A549 (cell line): Measurements from ENCODE around the gene RPUSD2. TPM values are rescaled to one million over a fixed set of nuclear protein-coding genes. Genes with fewer than 3 reads are reported as not detected.

Source experiments
- ATAC-seq, 2 experiments: fragments of 200-7000 bp in 1 of 2; fragments of >200 bp in 1 of 2; cut with Nextera tagmentation in 1 of 2; cut with Tn5 transposase in 1 of 2; 3 replicates each; pipeline versions ENCODE4 v1.8.0 to v1.9.1; 2018 to 2020; ENCODE audit warnings: mild to moderate bottlenecking in 1 of 2, moderate library complexity in 1 of 2
- CTCF ChIA-PET: fragments of 300-600 bp; sonication (Branson Sonifier 250); formaldehyde crosslinking; extraction: SDS; loops from one replicate; lab custom pipeline; 2021; ENCODE audit warnings: antibody characterized with exemption, inconsistent platforms; lab: Yijun Ruan, JAX
- POLR2A ChIA-PET: fragments of 350-600 bp; formaldehyde crosslinking; extraction: SDS; loops from one replicate; lab custom pipeline; 2021; ENCODE audit warnings: antibody characterized with exemption, inconsistent platforms; lab: Yijun Ruan, JAX
- DNase-seq, 2 experiments: peaks; one replicate each; pipeline versions ENCODE4 v3.0.0 to v3.0.0-alpha.2; 2011 to 2016; ENCODE audit warnings: low read depth in 1 of 2, low spot score in 1 of 2
- FAIRE-seq: peaks from 2 replicates; lab custom pipeline; 2011; peaks lifted over from hg19 to GRCh38; lab: Jason Lieb, UNC
- H3K27ac ChIP-seq, 2 experiments: fragments of >200 bp; sonication (Bioruptor Twin); formaldehyde crosslinking; 3 replicates each; pipeline ENCODE4 v1.5.1; 2016 to 2017
- H3K4me1 ChIP-seq: fragments of >200 bp; sonication (Bioruptor Twin); formaldehyde crosslinking; 3 replicates; pipeline ENCODE4 v1.6.1; 2016
- H3K4me2 ChIP-seq: fragments of >200 bp; sonication (Bioruptor Twin); formaldehyde crosslinking; 3 replicates; pipeline ENCODE4 v1.6.1; 2016
- H3K4me3 ChIP-seq: fragments of >200 bp; sonication (Bioruptor Twin); formaldehyde crosslinking; 3 replicates; pipeline ENCODE4 v1.5.1; 2016
- H3K9me3 ChIP-seq: fragments of >200 bp; sonication (Bioruptor Twin); formaldehyde crosslinking; 3 replicates; pipeline ENCODE4 v1.6.1; 2016
- BHLHE40 ChIP-seq: IDR thresholded peaks from 2 replicates; pipeline ENCODE4 v1.6.1; 2012; ENCODE audit warnings: low read depth, low read length, inconsistent platforms
- CEBPB ChIP-seq, 2 experiments: fragments of >200 bp in 1 of 2; sonication (Bioruptor Twin) in 1 of 2; formaldehyde crosslinking in 1 of 2; IDR thresholded peaks; 2 replicates each; pipeline ENCODE4 v1.6.1; 2012 to 2016
- CHD2 ChIP-seq: fragments of 150-350 bp; IDR thresholded peaks from 2 replicates; pipeline ENCODE4 v1.6.1; 2014; ENCODE audit warnings: low read length; ENCODE audit not compliant: partially characterized antibody
- CHD4 ChIP-seq: fragments of 200-600 bp; sonication (generic); IDR thresholded peaks from 2 replicates; pipeline ENCODE4 v1.6.1; 2016; ENCODE audit warnings: antibody characterized with exemption, mild to moderate bottlenecking, borderline replicate concordance
- E2F6 ChIP-seq: IDR thresholded peaks from 2 replicates; pipeline ENCODE4 v1.6.1; 2012; ENCODE audit warnings: low read depth, borderline replicate concordance
- EHF ChIP-seq: fragments of 250-450 bp; sonication (Bioruptor Pico); IDR thresholded peaks from 2 replicates; pipeline ENCODE4 v1.5.0; 2020; ENCODE audit warnings: mild to moderate bottlenecking
- EP300 ChIP-seq, 2 experiments: fragments of >200 bp; sonication (Bioruptor Twin); formaldehyde crosslinking; IDR thresholded peaks; 2 replicates in 1 of 2; 3 replicates in 1 of 2; pipeline ENCODE4 v1.6.1; 2016 to 2017
- ESRRA ChIP-seq: fragments of 150-350 bp; IDR thresholded peaks from 2 replicates; pipeline ENCODE4 v1.6.1; 2014; ENCODE audit warnings: mild to moderate bottlenecking, low read length, borderline replicate concordance
- FOSB ChIP-seq: fragments of 250-450 bp; sonication (Bioruptor Pico); IDR thresholded peaks from 2 replicates; pipeline ENCODE4 v1.5.0; 2020; ENCODE audit warnings: mild to moderate bottlenecking, moderate library complexity
- GATA3 ChIP-seq: IDR thresholded peaks from 2 replicates; pipeline ENCODE4 v1.6.1; 2012; ENCODE audit warnings: borderline replicate concordance
- HEYL ChIP-seq: fragments of 250-450 bp; sonication (Bioruptor Pico); IDR thresholded peaks from 2 replicates; pipeline ENCODE4 v1.8.0; 2021; ENCODE audit warnings: mild to moderate bottlenecking, moderate library complexity
- HOXB5 ChIP-seq: fragments of 250-450 bp; sonication (Bioruptor Pico); IDR thresholded peaks from 2 replicates; pipeline ENCODE4 v1.5.0; 2020; ENCODE audit warnings: mild to moderate bottlenecking, moderate library complexity
- JUN ChIP-seq, 2 experiments: fragments of >200 bp; sonication (Bioruptor Twin); formaldehyde crosslinking; IDR thresholded peaks; 2 replicates in 1 of 2; 3 replicates in 1 of 2; pipeline ENCODE4 v1.6.1; 2016 to 2017
- KDM1A ChIP-seq: fragments of 200-600 bp; sonication (generic); IDR thresholded peaks from 2 replicates; pipeline ENCODE4 v1.6.1; 2016; ENCODE audit warnings: low read depth, mild to moderate bottlenecking
- MAZ ChIP-seq: fragments of 150-350 bp; IDR thresholded peaks from 2 replicates; pipeline ENCODE4 v1.6.1; 2014; ENCODE audit warnings: antibody characterized with exemption, low read depth, low read length, borderline replicate concordance
- NPAS2 ChIP-seq: fragments of 250-450 bp; sonication (Bioruptor Pico); IDR thresholded peaks from 2 replicates; pipeline ENCODE4 v1.8.0; 2022; ENCODE audit warnings: mild to moderate bottlenecking, moderate library complexity, borderline replicate concordance
- NR3C1 ChIP-seq: fragments of >200 bp; sonication (Bioruptor Twin); formaldehyde crosslinking; IDR thresholded peaks from 3 replicates; pipeline ENCODE4 v1.6.1; 2017
- PBX3 ChIP-seq: IDR thresholded peaks from 2 replicates; pipeline ENCODE4 v1.6.1; 2012
- PHF8 ChIP-seq: fragments of 200-600 bp; sonication (generic); IDR thresholded peaks from 2 replicates; pipeline ENCODE4 v1.6.1; 2016; ENCODE audit warnings: low read depth, mild to moderate bottlenecking, antibody characterized with exemption, moderate library complexity, borderline replicate concordance
- POLR2A ChIP-seq: IDR thresholded peaks from 2 replicates; pipeline ENCODE4 v1.6.1; 2012; ENCODE audit warnings: mild to moderate bottlenecking, low read length
- RCOR1 ChIP-seq: fragments of 150-350 bp; IDR thresholded peaks from 2 replicates; pipeline ENCODE4 v1.6.1; 2014; ENCODE audit warnings: antibody characterized with exemption, low read length, low read depth
- RFX5 ChIP-seq: fragments of 450-650 bp; IDR thresholded peaks from 2 replicates; pipeline ENCODE4 v1.7.1; 2014; ENCODE audit warnings: antibody characterized with exemption, mild to moderate bottlenecking, moderate library complexity
- SREBF2 ChIP-seq: fragments of 450-650 bp; IDR thresholded peaks from 2 replicates; pipeline ENCODE4 v1.6.1; 2014; ENCODE audit warnings: mild to moderate bottlenecking, moderate library complexity
- TFCP2L1 ChIP-seq: fragments of 250-450 bp; sonication (Bioruptor Pico); IDR thresholded peaks from 2 replicates; pipeline ENCODE4 v1.5.0; 2021; ENCODE audit warnings: mild to moderate bottlenecking
- TP53 ChIP-seq: fragments of 250-450 bp; sonication (Bioruptor Pico); IDR thresholded peaks from 2 replicates; pipeline ENCODE4 v1.5.0; 2021; ENCODE audit warnings: mild to moderate bottlenecking, moderate library complexity
- ZFP36 ChIP-seq: fragments of 450-650 bp; IDR thresholded peaks from 2 replicates; pipeline ENCODE4 v1.6.1; 2014; ENCODE audit warnings: borderline replicate concordance; ENCODE audit not compliant: partially characterized antibody
- ZNF302 ChIP-seq: fragments of 250-450 bp; sonication (Bioruptor Pico); IDR thresholded peaks from 2 replicates; pipeline ENCODE4 v1.9.0; 2021; ENCODE audit warnings: inconsistent platforms, mild to moderate bottlenecking, moderate library complexity
- WGBS: methylation state at CpG from one replicate; pipeline ENCODE4 v1.1.6; 2017; ENCODE audit errors: missing lambda C conversion rate; 5-methylcytosine and 5-hydroxymethylcytosine counted together
- polyA plus RNA-seq, 4 experiments: library from polyadenylated mRNA; depleted of rRNA in 3 of 4; stranded (reverse); fragments of >200 nt; fragmentation: RNase III in 1 of 4; extraction: RNeasy Plus Mini Kit Qiagen cat#74134 plus additional on column Dnase treatment in 1 of 4; gene quantifications; 2 replicates in 3 of 4; 3 replicates in 1 of 4; pipeline ENCODE4 v1.2.3, GENCODE V29; 2011 to 2017
- TF ChIP-seq, protein P1 (sequence below): fragments of >200 bp; sonication (Bioruptor Twin); formaldehyde crosslinking; IDR thresholded peaks from 2 replicates; pipeline ENCODE4 v1.6.1; 2016

RPUSD2 gene
- polyA plus RNA-seq, 2 of the 4 experiments (the other 2 are of a cell fraction) = 6.7 to 9.9 TPM

DNA sequence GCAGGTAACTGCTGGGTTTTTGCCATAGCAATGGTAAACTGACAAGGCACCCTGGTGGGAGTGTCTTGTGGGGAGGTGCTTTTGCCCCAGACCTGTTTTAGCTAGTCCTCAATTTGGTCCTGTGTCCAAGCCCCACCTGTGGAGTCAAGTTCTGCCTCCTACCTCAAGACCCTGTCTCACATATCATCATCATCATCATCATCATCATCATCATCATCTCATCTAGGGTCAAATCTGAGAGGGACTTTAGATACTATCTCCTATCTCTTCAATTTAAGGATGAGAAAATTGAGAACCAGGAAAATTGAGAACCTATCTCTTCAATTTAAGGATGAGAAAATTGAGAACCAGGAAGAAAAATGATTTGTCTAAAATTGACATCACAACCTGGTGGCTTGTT is 34.8 kb downstream of the RPUSD2 start:
- TF ChIP-seq TP53 (CRISPR knock-in tag) (no peak), NPAS2 (CRISPR knock-in tag) (no peak), PHF8 (no peak), E2F6 (no peak), BHLHE40 (no peak), RCOR1 (no peak), RFX5 (no peak), EP300 (IDR thresholded peaks at IDR 0.05) (no peak), GATA3 (no peak), POLR2A (no peak), CHD2 (no peak), ZNF302 (no peak), MAZ (no peak), SREBF2 (no peak), PBX3 (no peak)
- TF ChIP-seq, protein P1, sequence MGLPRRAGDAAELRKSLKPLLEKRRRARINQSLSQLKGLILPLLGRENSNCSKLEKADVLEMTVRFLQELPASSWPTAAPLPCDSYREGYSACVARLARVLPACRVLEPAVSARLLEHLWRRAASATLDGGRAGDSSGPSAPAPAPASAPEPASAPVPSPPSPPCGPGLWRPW = no peak
- H3K27ac ChIP-seq = no peak overlapping the region
- no peak overlapping the region for H3K4me2 ChIP-seq
- CTCF ChIA-PET = interaction anchor here (0.7 to 1.1 kb wide), 3 partner anchors 19 to 277 kb away, joined by 3 read pairs; no protein-coding TSS in a partner anchor
- no peaks in the 10 kb centered on the region for H3K9me3 ChIP-seq
- POLR2A ChIA-PET = no interaction called here
- no peak overlapping the region for H3K4me3 ChIP-seq
- H3K4me1 ChIP-seq = no peaks in the 10 kb centered on the region
- no peak for DNase-seq
- no peak for FAIRE-seq
- no peak for ATAC-seq

GRCh38 chr15:40613080-40613479 is 44.0 kb downstream of the RPUSD2 start:
- DNase-seq (no peak), ATAC-seq (no peak), FAIRE-seq (no peak)
- no peak for TF ChIP-seq ZFP36
- TF ChIP-seq HOXB5 = no peak
- TF ChIP-seq FOSB = no peak
- TF ChIP-seq GATA3 = no peak
- TF ChIP-seq EHF (CRISPR knock-in tag) = no peak
- no peak for TF ChIP-seq JUN (IDR thresholded peaks at IDR 0.05)
- TF ChIP-seq TFCP2L1 (CRISPR knock-in tag) = no peak
- no peak for TF ChIP-seq NR3C1
- no peak for TF ChIP-seq NPAS2 (CRISPR knock-in tag)
- TF ChIP-seq EP300 (IDR thresholded peaks at IDR 0.05) = no peak
- TF ChIP-seq HEYL = no peak
- TF ChIP-seq, protein P1 = no peak
- TF ChIP-seq ESRRA = no peak
- no peak for TF ChIP-seq KDM1A
- TF ChIP-seq CHD4 = no peak
- no peak for TF ChIP-seq CEBPB (IDR thresholded peaks at IDR 0.05)
- ChIA-PET CTCF (no interaction called here), POLR2A (no interaction called here)
- H3K4me2 ChIP-seq = no peak overlapping the region
- no peaks in the 10 kb centered on the region for H3K9me3 ChIP-seq
- H3K4me1 ChIP-seq = no peaks in the 10 kb centered on the region
- no peak overlapping the region for H3K4me3 ChIP-seq
- no peak overlapping the region for H3K27ac ChIP-seq
- 94% methylated on average over 5 of the region's 5 CpGs for WGBS
